Esophagus (tissue), 2 donors: ENCODE data around the gene MIA3. TPM values are rescaled to one million over a fixed set of nuclear protein-coding genes. Genes with fewer than 3 reads are reported as not detected.

Experiments
- H3K27ac ChIP-seq, 2 donors: one replicate each; pipeline ENCODE4 v1.5.1; 2013; ENCODE audit warnings: low read depth in 2 of 2, mild to moderate bottlenecking in 2 of 2, inconsistent platforms in 1 of 2, low read length in 1 of 2, moderate library complexity in 1 of 2
- H3K27me3 ChIP-seq, 2 donors: one replicate each; pipeline ENCODE4 v1.6.1; 2013; ENCODE audit warnings: low read length in 2 of 2, control low read depth in 1 of 2, mild to moderate bottlenecking in 1 of 2; ENCODE audit not compliant: insufficient read depth in 2 of 2, control insufficient read depth in 1 of 2
- H3K36me3 ChIP-seq, 2 donors: one replicate each; pipeline ENCODE4 v1.6.1; 2013; ENCODE audit warnings: low read length in 1 of 2; ENCODE audit not compliant: control insufficient read depth in 2 of 2, insufficient read depth in 2 of 2
- H3K4me1 ChIP-seq, 2 donors: one replicate each; pipeline ENCODE4 v1.6.1; 2013; ENCODE audit warnings: low read length in 1 of 2; ENCODE audit not compliant: control insufficient read depth in 2 of 2, insufficient read depth in 2 of 2
- H3K4me3 ChIP-seq, 2 donors: one replicate each; pipeline ENCODE4 v1.5.1; 2013; ENCODE audit warnings: low read length in 2 of 2, mild to moderate bottlenecking in 2 of 2, low read depth in 1 of 2, moderate library complexity in 1 of 2
- H3K9me3 ChIP-seq, 2 donors: one replicate each; pipeline ENCODE4 v1.6.1; 2013; ENCODE audit warnings: mild to moderate bottlenecking in 2 of 2, low read depth in 1 of 2, low read length in 1 of 2, moderate library complexity in 1 of 2; ENCODE audit not compliant: control insufficient read depth in 2 of 2, insufficient read depth in 1 of 2
- WGBS, 2 donors: extraction: QIAGEN DNeasy Blood & Tissue Kit; methylation state at CpG; one replicate each; pipeline ENCODE4 v1.1.7; 2013; 5-methylcytosine and 5-hydroxymethylcytosine counted together
- polyA plus RNA-seq, 2 donors: library from polyadenylated mRNA; stranded (reverse); fragments of 200-250 nt; gene quantifications; one replicate each; pipeline ENCODE4 v1.2.3, GENCODE V29; 2013
- donor health status: healthy with polysubstance abuse.
- donor health status: Bipolar disorder and iron deficiency.

Gene MIA3
- polyA plus RNA-seq, 2 donors = 17.3 to 18.2 TPM

- H3K36me3 ChIP-seq = peaks cover 0 to 3% of the 10 kb centered on the region in 2 donors
- H3K4me1 ChIP-seq = peaks cover 0 to 3% of the 10 kb centered on the region in 2 donors
- H3K27ac ChIP-seq = peak overlapping the region in 1 of 2 donors; percentile 11
Measured at GRCh38 chr1:222618880-222619596, 1.1 kb downstream of the MIA3 start.

GRCh38 chr1:222620566-222620965 lies 2.7 kb downstream of the MIA3 start:
- Histone ChIP-seq H3K4me1 (peaks cover 0 to 3% of the 10 kb centered on the region in 2 donors), H3K27me3 (no peaks in the 10 kb centered on the region), H3K4me3 (no peak overlapping the region), H3K9me3 (no peaks in the 10 kb centered on the region), H3K36me3 (peaks cover 0 to 4% of the 10 kb centered on the region in 2 donors), H3K27ac (no peak overlapping the region)
- WGBS, 2 donors = 73 to 84% methylated on average over 2 of the region's 2 CpGs

More at GRCh38 chr1:222618880-222619596, 1.1 kb downstream of the MIA3 start:
- 20 to 24% methylated on average over 20 of the region's 20 CpGs for WGBS, 2 donors
- Histone ChIP-seq H3K9me3 (no peaks in the 10 kb centered on the region), H3K4me3 (peak overlapping the region; percentile 92 to 99), H3K27me3 (no peaks in the 10 kb centered on the region)

- WGBS, 2 donors = 83 to 91% methylated on average over 5 of the region's 5 CpGs
- peaks cover 0 to 6% of the 10 kb centered on the region in 2 donors for H3K36me3 ChIP-seq
- H3K4me3 ChIP-seq = no peak overlapping the region
- H3K27ac ChIP-seq = no peak overlapping the region
- no peaks in the 10 kb centered on the region for H3K9me3 ChIP-seq
- peaks cover 0 to 3% of the 10 kb centered on the region in 2 donors for H3K4me1 ChIP-seq
- no peaks in the 10 kb centered on the region for H3K27me3 ChIP-seq
Measured at GRCh38 chr1:222622765-222623164, 4.9 kb downstream of the MIA3 start.

- Histone ChIP-seq H3K27ac (no peak overlapping the region), H3K36me3 (peaks cover 0 to 6% of the 10 kb centered on the region in 2 donors), H3K4me3 (no peak overlapping the region), H3K27me3 (no peaks in the 10 kb centered on the region), H3K9me3 (no peaks in the 10 kb centered on the region), H3K4me1 (peaks cover 0 to 3% of the 10 kb centered on the region in 2 donors)
Measured at GRCh38 chr1:222623458-222623857, 5.6 kb downstream of the MIA3 start.

- 94 to 96% methylated on average over 7 of the region's 7 CpGs for WGBS, 2 donors
Measured at GRCh38 chr1:222624214-222624613, 6.3 kb downstream of the MIA3 start.

GRCh38 chr1:222627232-222627631 lies 9.3 kb downstream of the MIA3 start:
- peaks cover 5 to 14% of the 10 kb centered on the region in 2 donors for H3K36me3 ChIP-seq

More at GRCh38 chr1:222624214-222624613, 6.3 kb downstream of the MIA3 start:
- Histone ChIP-seq H3K4me1 (no peaks in the 10 kb centered on the region), H3K9me3 (no peaks in the 10 kb centered on the region), H3K27me3 (no peaks in the 10 kb centered on the region), H3K27ac (no peak overlapping the region), H3K4me3 (no peak overlapping the region), H3K36me3 (peaks cover 3 to 9% of the 10 kb centered on the region in 2 donors)

GRCh38 chr1:222629921-222630535 lies 12.1 kb downstream of the MIA3 start:
- no peak overlapping the region for H3K27ac ChIP-seq
- H3K27me3 ChIP-seq = no peaks in the 10 kb centered on the region
- 94% methylated on average over 7 of the region's 7 CpGs for WGBS, 2 donors
- H3K36me3 ChIP-seq = peaks cover 5 to 11% of the 10 kb centered on the region in 2 donors
- no peaks in the 10 kb centered on the region for H3K4me1 ChIP-seq
- no peak overlapping the region for H3K4me3 ChIP-seq
- H3K9me3 ChIP-seq = no peaks in the 10 kb centered on the region

More at GRCh38 chr1:222627232-222627631, 9.3 kb downstream of the MIA3 start:
- Histone ChIP-seq H3K9me3 (no peaks in the 10 kb centered on the region), H3K27me3 (no peaks in the 10 kb centered on the region), H3K4me3 (no peak overlapping the region), H3K27ac (no peak overlapping the region), H3K4me1 (no peaks in the 10 kb centered on the region)
- WGBS, 2 donors = 74 to 85% methylated on average over 6 of the region's 6 CpGs

GRCh38 chr1:222631611-222632208 lies 13.8 kb downstream of the MIA3 start:
- no peak overlapping the region for H3K27ac ChIP-seq
- no peaks in the 10 kb centered on the region for H3K27me3 ChIP-seq
- WGBS, 2 donors = 89 to 94% methylated on average over 3 of the region's 3 CpGs
- H3K9me3 ChIP-seq = no peaks in the 10 kb centered on the region
- no peaks in the 10 kb centered on the region for H3K4me1 ChIP-seq
- peaks cover 5 to 8% of the 10 kb centered on the region in 2 donors for H3K36me3 ChIP-seq
- no peak overlapping the region for H3K4me3 ChIP-seq

- no peaks in the 10 kb centered on the region for H3K4me1 ChIP-seq
- peaks cover 5 to 8% of the 10 kb centered on the region in 2 donors for H3K36me3 ChIP-seq
- 56 to 68% methylated on average over 2 of the region's 2 CpGs for WGBS, 2 donors
Measured at GRCh38 chr1:222632749-222633148, 14.9 kb downstream of the MIA3 start.

More at GRCh38 chr1:222632749-222633148, 14.9 kb downstream of the MIA3 start:
- no peak overlapping the region for H3K4me3 ChIP-seq
- H3K27ac ChIP-seq = no peak overlapping the region
- no peaks in the 10 kb centered on the region for H3K9me3 ChIP-seq
- H3K27me3 ChIP-seq = no peaks in the 10 kb centered on the region
